ENCODE results near the gene FLOT1.

The FLOT1 gene

DNA sequence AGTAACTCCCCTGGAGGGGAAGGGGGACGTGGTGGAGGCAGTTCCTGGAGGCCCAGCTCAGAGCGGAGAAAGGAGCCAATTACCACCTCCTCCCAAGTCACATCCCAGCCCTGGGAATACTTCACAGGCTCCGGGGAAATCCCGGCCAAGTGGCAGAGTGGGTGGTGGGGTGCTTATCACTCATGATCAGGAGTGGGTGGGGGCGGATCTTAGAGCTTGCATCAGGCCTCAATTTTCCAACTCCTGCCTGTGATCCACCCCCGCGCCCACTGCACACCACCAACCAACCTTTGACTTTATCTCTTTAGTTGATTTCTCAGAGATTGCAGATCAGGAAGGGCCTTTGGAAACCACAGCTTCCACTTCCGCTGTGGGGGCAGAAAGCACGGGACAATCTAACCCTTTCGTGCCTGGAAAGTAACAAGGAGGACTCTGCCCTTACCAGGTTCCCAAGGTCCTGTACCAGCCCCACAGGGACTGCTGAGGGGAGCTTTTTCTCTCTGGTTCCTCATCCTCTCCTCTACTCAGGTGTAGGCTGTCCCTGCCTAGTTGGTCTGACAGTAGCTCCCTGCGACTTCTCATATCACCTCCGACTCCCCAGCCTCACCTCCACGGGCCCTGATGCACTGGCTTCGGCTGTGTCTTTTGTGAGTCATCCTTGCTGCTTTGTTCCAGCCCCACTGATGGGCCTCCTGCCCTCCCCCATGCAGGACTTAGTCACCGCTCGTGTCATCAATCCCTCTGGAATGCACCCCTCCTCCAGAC, 26.8 kb upstream of the FLOT1 start (continued):
- no peak for TF ChIP-seq ZNF175 (tag by site-specific recombination; IDR thresholded peaks at IDR 0.05)
- TF ChIP-seq, protein P1, sequence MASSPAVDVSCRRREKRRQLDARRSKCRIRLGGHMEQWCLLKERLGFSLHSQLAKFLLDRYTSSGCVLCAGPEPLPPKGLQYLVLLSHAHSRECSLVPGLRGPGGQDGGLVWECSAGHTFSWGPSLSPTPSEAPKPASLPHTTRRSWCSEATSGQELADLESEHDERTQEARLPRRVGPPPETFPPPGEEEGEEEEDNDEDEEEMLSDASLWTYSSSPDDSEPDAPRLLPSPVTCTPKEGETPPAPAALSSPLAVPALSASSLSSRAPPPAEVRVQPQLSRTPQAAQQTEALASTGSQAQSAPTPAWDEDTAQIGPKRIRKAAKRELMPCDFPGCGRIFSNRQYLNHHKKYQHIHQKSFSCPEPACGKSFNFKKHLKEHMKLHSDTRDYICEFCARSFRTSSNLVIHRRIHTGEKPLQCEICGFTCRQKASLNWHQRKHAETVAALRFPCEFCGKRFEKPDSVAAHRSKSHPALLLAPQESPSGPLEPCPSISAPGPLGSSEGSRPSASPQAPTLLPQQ (tag by site-specific recombination; IDR thresholded peaks at IDR 0.05), result peak; percentile 79
- TF ChIP-seq ZNF596 (tag by site-specific recombination; IDR thresholded peaks at IDR 0.05), result no peak
- no peak for TF ChIP-seq ZNF768 (tag by site-specific recombination; IDR thresholded peaks at IDR 0.05)
- TF ChIP-seq, protein P2, sequence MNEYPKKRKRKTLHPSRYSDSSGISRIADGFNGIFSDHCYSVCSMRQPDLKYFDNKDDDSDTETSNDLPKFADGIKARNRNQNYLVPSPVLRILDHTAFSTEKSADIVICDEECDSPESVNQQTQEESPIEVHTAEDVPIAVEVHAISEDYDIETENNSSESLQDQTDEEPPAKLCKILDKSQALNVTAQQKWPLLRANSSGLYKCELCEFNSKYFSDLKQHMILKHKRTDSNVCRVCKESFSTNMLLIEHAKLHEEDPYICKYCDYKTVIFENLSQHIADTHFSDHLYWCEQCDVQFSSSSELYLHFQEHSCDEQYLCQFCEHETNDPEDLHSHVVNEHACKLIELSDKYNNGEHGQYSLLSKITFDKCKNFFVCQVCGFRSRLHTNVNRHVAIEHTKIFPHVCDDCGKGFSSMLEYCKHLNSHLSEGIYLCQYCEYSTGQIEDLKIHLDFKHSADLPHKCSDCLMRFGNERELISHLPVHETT (tag by site-specific recombination; IDR thresholded peaks at IDR 0.05), result peak; percentile 80
- TF ChIP-seq ZNF658 (tag by site-specific recombination; IDR thresholded peaks at IDR 0.05), result no peak
- no peak for TF ChIP-seq SETDB1 (IDR thresholded peaks at IDR 0.05; ENCODE audit: insufficient read length, low read length)
- TF ChIP-seq, protein P3, sequence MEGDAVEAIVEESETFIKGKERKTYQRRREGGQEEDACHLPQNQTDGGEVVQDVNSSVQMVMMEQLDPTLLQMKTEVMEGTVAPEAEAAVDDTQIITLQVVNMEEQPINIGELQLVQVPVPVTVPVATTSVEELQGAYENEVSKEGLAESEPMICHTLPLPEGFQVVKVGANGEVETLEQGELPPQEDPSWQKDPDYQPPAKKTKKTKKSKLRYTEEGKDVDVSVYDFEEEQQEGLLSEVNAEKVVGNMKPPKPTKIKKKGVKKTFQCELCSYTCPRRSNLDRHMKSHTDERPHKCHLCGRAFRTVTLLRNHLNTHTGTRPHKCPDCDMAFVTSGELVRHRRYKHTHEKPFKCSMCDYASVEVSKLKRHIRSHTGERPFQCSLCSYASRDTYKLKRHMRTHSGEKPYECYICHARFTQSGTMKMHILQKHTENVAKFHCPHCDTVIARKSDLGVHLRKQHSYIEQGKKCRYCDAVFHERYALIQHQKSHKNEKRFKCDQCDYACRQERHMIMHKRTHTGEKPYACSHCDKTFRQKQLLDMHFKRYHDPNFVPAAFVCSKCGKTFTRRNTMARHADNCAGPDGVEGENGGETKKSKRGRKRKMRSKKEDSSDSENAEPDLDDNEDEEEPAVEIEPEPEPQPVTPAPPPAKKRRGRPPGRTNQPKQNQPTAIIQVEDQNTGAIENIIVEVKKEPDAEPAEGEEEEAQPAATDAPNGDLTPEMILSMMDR (tag by site-specific recombination; IDR thresholded peaks at IDR 0.05), result no peak
- TF ChIP-seq, protein P4, sequence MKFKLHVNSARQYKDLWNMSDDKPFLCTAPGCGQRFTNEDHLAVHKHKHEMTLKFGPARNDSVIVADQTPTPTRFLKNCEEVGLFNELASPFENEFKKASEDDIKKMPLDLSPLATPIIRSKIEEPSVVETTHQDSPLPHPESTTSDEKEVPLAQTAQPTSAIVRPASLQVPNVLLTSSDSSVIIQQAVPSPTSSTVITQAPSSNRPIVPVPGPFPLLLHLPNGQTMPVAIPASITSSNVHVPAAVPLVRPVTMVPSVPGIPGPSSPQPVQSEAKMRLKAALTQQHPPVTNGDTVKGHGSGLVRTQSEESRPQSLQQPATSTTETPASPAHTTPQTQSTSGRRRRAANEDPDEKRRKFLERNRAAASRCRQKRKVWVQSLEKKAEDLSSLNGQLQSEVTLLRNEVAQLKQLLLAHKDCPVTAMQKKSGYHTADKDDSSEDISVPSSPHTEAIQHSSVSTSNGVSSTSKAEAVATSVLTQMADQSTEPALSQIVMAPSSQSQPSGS (tag by site-specific recombination; IDR thresholded peaks at IDR 0.05; ENCODE audit: low read depth), result no peak
- TF ChIP-seq ZNF48 (tag by site-specific recombination; IDR thresholded peaks at IDR 0.05), result no peak
- TF ChIP-seq, protein P5, sequence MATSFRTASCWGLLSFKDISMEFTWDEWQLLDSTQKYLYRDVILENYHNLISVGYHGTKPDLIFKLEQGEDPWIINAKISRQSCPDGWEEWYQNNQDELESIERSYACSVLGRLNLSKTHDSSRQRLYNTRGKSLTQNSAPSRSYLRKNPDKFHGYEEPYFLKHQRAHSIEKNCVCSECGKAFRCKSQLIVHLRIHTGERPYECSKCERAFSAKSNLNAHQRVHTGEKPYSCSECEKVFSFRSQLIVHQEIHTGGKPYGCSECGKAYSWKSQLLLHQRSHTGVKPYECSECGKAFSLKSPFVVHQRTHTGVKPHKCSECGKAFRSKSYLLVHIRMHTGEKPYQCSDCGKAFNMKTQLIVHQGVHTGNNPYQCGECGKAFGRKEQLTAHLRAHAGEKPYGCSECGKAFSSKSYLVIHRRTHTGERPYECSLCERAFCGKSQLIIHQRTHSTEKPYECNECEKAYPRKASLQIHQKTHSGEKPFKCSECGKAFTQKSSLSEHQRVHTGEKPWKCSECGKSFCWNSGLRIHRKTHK (tag by site-specific recombination; IDR thresholded peaks at IDR 0.05), result no peak
- no peak for TF ChIP-seq ZNF473 (tag by site-specific recombination; IDR thresholded peaks at IDR 0.05)
- TF ChIP-seq, protein P6, sequence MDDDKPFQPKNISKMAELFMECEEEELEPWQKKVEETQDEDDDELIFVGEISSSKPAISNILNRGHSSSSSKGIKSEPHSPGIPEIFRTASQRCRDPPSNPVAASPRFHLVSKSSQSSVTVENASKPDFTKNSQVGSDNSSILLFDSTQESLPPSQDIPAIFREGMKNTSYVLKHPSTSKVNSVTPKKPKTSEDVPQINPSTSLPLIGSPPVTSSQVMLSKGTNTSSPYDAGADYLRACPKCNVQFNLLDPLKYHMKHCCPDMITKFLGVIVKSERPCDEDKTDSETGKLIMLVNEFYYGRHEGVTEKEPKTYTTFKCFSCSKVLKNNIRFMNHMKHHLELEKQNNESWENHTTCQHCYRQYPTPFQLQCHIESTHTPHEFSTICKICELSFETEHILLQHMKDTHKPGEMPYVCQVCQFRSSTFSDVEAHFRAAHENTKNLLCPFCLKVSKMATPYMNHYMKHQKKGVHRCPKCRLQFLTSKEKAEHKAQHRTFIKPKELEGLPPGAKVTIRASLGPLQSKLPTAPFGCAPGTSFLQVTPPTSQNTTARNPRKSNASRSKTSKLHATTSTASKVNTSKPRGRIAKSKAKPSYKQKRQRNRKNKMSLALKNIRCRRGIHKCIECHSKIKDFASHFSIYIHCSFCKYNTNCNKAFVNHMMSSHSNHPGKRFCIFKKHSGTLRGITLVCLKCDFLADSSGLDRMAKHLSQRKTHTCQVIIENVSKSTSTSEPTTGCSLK (tag by site-specific recombination; IDR thresholded peaks at IDR 0.05), result no peak
- TF ChIP-seq, protein P7, sequence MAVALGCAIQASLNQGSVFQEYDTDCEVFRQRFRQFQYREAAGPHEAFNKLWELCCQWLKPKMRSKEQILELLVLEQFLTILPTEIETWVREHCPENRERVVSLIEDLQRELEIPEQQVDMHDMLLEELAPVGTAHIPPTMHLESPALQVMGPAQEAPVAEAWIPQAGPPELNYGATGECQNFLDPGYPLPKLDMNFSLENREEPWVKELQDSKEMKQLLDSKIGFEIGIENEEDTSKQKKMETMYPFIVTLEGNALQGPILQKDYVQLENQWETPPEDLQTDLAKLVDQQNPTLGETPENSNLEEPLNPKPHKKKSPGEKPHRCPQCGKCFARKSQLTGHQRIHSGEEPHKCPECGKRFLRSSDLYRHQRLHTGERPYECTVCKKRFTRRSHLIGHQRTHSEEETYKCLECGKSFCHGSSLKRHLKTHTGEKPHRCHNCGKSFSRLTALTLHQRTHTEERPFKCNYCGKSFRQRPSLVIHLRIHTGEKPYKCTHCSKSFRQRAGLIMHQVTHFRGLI (tag by site-specific recombination; IDR thresholded peaks at IDR 0.05), result peak; percentile 29; the same call in 1 of the 2 replicates
- no peak for TF ChIP-seq KLF9 (tag by site-specific recombination; IDR thresholded peaks at IDR 0.05; ENCODE audit: low read depth)
- TF ChIP-seq ZNF416 (tag by site-specific recombination; IDR thresholded peaks at IDR 0.05), result no peak
- no peak for TF ChIP-seq ZNF133 (tag by site-specific recombination; IDR thresholded peaks at IDR 0.05)
- TF ChIP-seq ZNF558 (tag by site-specific recombination; IDR thresholded peaks at IDR 0.05), result no peak
- TF ChIP-seq ZFP41 (tag by site-specific recombination; IDR thresholded peaks at IDR 0.05; ENCODE audit: borderline replicate concordance), result no peak
- no peak for TF ChIP-seq REPIN1 (tag by site-specific recombination; IDR thresholded peaks at IDR 0.05; ENCODE audit: low read depth)
- peak; percentile 96 for TF ChIP-seq EGR2 (tag by site-specific recombination; IDR thresholded peaks at IDR 0.05; ENCODE audit: low read depth)
- TF ChIP-seq BCL11B (tag by site-specific recombination; IDR thresholded peaks at IDR 0.05; ENCODE audit: low read depth), result 0 out of 2 replicates have a peak, but pooled peaks have one; percentile 34
- TF ChIP-seq TRIM28 (IDR thresholded peaks at IDR 0.05; ENCODE audit: borderline replicate concordance, low read length), result no peak
- TF ChIP-seq MEIS1 (CRISPR knock-in tag; IDR thresholded peaks at IDR 0.05; ENCODE audit: borderline replicate concordance), result no peak
- peak; percentile 91 for TF ChIP-seq SP7 (tag by site-specific recombination; IDR thresholded peaks at IDR 0.05)
